ENCODE measurements around the gene EVL. TPM values are rescaled to one million over a fixed set of nuclear protein-coding genes. Genes with fewer than 3 reads are reported as not detected.

Gene EVL
- total and polyA plus RNA-seq, 2 donors (not counting 3 experiments of a cell fraction or from before 2014, with no cell fraction given): 34.6 to 62.5 TPM

GRCh38 chr14:100020629-100021028 lies 44.6 kb upstream of the EVL start:
- no peaks in the 10 kb centered on the region for H3K9me3 ChIP-seq (replicated peaks; ENCODE audit: control insufficient read depth, insufficient read depth, low read length)
- no TSS peak for BruUV-seq (replicated peaks)
- no peaks in the 10 kb centered on the region for H3K36me3 ChIP-seq (ENCODE audit: control insufficient read depth in 2 of 2, extremely low read depth in 1 of 2, insufficient read depth in 2 of 2, low read length in 2 of 2)
- intact Hi-C loops (cut with micrococcal nuclease) (no loop called here), dilution Hi-C loops (cut with MboI; ENCODE audit: extremely low pct_ligation_motif_present, low sequenced_read_pairs) (no loop called here)
- no peaks in the 10 kb centered on the region for H3K79me2 ChIP-seq (ENCODE audit: control insufficient read depth, insufficient read depth, low read length)
- TF ChIP-seq MAX (IDR thresholded peaks at IDR 0.05; ENCODE audit: insufficient read depth, insufficient read length) (no peak), FOS (IDR thresholded peaks at IDR 0.05; ENCODE audit: borderline replicate concordance, insufficient read depth, low read length) (no peak), EZH2 (IDR thresholded peaks at IDR 0.05; ENCODE audit: borderline replicate concordance, low read depth, low read length, severe bottlenecking) (no peak), POLR2A (IDR thresholded peaks at IDR 0.05; ENCODE audit: low read depth, low read length) (no peak), POLR2AphosphoS5 (IDR thresholded peaks at IDR 0.05; ENCODE audit: insufficient read depth, low read depth, low read length) (no peak), MYC (IDR thresholded peaks at IDR 0.05; ENCODE audit: low read depth, low read length) (no peak), GATA2 (IDR thresholded peaks at IDR 0.05; ENCODE audit: insufficient read depth, insufficient read length, low read depth, low read length) (no peak), CTCF (IDR thresholded peaks at IDR 0.05; ENCODE audit: extremely low read depth in 1 of 2, insufficient read depth in 1 of 2, low read depth in 1 of 2, low read length in 2 of 2) (no peak), JUN (IDR thresholded peaks at IDR 0.05; ENCODE audit: borderline replicate concordance, insufficient read depth, insufficient read length, low read depth) (no peak)
- H3K4me3 ChIP-seq (replicated peaks in 1 of 3; ENCODE audit: insufficient read depth in 1 of 3, low read depth in 1 of 3, low read length in 3 of 3): no peak overlapping the region
- H3K4me1 ChIP-seq (ENCODE audit: control insufficient read depth, extremely low read depth, insufficient read depth, low read length): no peaks in the 10 kb centered on the region
- DNase-seq (ENCODE audit: low read depth, low spot score) (no peak), FAIRE-seq (no peak)
- H3K27ac ChIP-seq (ENCODE audit: insufficient read depth, low read depth, low read length): no peak overlapping the region
- H3K27me3 ChIP-seq (ENCODE audit: control insufficient read depth in 2 of 2, insufficient read depth in 2 of 2, low read length in 2 of 2): no peaks in the 10 kb centered on the region
- no peak overlapping the region for H3K4me2 ChIP-seq (ENCODE audit: insufficient read depth, low read length)
- no peak overlapping the region for H3K9ac ChIP-seq (replicated peaks; ENCODE audit: extremely low read depth, insufficient read depth, low read length)
- H3K9me1 ChIP-seq (replicated peaks; ENCODE audit: control insufficient read depth, extremely low read depth, insufficient read depth, low read length): no peaks in the 10 kb centered on the region
- ChIA-PET POLR2A (no interaction called here), CTCF (interaction anchor here (0.8 to 0.9 kb wide), 2 partner anchors 46 to 87 kb away, joined by 3 read pairs; no protein-coding TSS in a partner anchor)
- no peak overlapping the region for H2AFZ ChIP-seq (ENCODE audit: low read depth, low read length)
- no peaks in the 10 kb centered on the region for H4K20me1 ChIP-seq (replicated peaks; ENCODE audit: control insufficient read depth, extremely low read depth, insufficient read depth, low read length)

Measured in endothelial cell of umbilical vein (primary cell).